GM23338 (cell line): ENCODE measurements around the gene VWA7. TPM values are rescaled to one million over a fixed set of nuclear protein-coding genes. Genes with fewer than 3 reads are reported as not detected.

Experiments
- ATAC-seq: fragments of 200-7000 bp; cut with Tn5 transposase; 3 replicates; pipeline ENCODE4 v1.9.1; 2020
- DNase-seq: peaks from one replicate; pipeline ENCODE4 v3.0.0-alpha.2; 2015; ENCODE audit warnings: low spot score
- H2AFZ ChIP-seq: fragments of 200-600 bp; sonication (generic); 2 replicates; pipeline ENCODE4 v1.8.0; 2016; ENCODE audit warnings: antibody characterized with exemption, mild to moderate bottlenecking, moderate library complexity
- H3F3A ChIP-seq: fragments of 200-600 bp; sonication (generic); replicated peaks from 2 replicates; pipeline ENCODE4 v1.8.0; 2017; ENCODE audit warnings: antibody characterized with exemption, mixed run types, low read depth
- H3K27ac ChIP-seq: fragments of 200-600 bp; sonication (generic); 2 replicates; pipeline ENCODE4 v1.6.1; 2016; ENCODE audit warnings: low read depth
- H3K27me3 ChIP-seq: fragments of 200-600 bp; sonication (generic); 2 replicates; pipeline ENCODE4 v1.8.0; 2016; ENCODE audit warnings: mild to moderate bottlenecking, mixed run types, moderate library complexity; ENCODE audit not compliant: insufficient read depth
- H3K36me3 ChIP-seq: fragments of 200-600 bp; sonication (generic); 2 replicates; pipeline ENCODE4 v1.8.0; 2016; ENCODE audit warnings: mild to moderate bottlenecking; ENCODE audit not compliant: insufficient read depth
- H3K4me1 ChIP-seq: fragments of 200-600 bp; sonication (generic); 2 replicates; pipeline ENCODE4 v1.8.0; 2016; ENCODE audit warnings: mild to moderate bottlenecking, moderate library complexity; ENCODE audit not compliant: insufficient read depth
- H3K4me2 ChIP-seq: fragments of 200-600 bp; sonication (generic); 2 replicates; pipeline ENCODE4 v1.7.1; 2017; ENCODE audit warnings: mixed run types
- H3K4me3 ChIP-seq: fragments of 200-600 bp; sonication (generic); 2 replicates; pipeline ENCODE4 v1.6.1; 2016; ENCODE audit warnings: mixed run types
- H3K79me2 ChIP-seq: fragments of 200-600 bp; sonication (generic); replicated peaks from 2 replicates; pipeline ENCODE4 v1.8.0; 2017; ENCODE audit warnings: mild to moderate bottlenecking; ENCODE audit not compliant: insufficient read depth
- H3K9me2 ChIP-seq: fragments of 200-600 bp; sonication (generic); 2 replicates; pipeline ENCODE4 v1.8.0; 2017; ENCODE audit not compliant: insufficient read depth
- H4K20me1 ChIP-seq: fragments of 200-600 bp; sonication (generic); replicated peaks from 2 replicates; pipeline ENCODE4 v1.8.0; 2017; ENCODE audit warnings: mild to moderate bottlenecking; ENCODE audit not compliant: insufficient read depth
- H3K27ac Mint-ChIP-seq: 2 replicates; pipeline ENCODE4 v1.8.0; 2020; ENCODE audit warnings: inconsistent platforms, mild to moderate bottlenecking, moderate library complexity, mixed read lengths
- H3K27me3 Mint-ChIP-seq: 3 replicates; pipeline ENCODE4 v1.8.0; 2022; ENCODE audit warnings: low read depth, mild to moderate bottlenecking, moderate library complexity, mixed read lengths, inconsistent platforms; ENCODE audit not compliant: insufficient read depth, poor library complexity
- H3K36me3 Mint-ChIP-seq: 3 replicates; pipeline ENCODE4 v1.8.0; 2021; ENCODE audit warnings: low read depth, mild to moderate bottlenecking, inconsistent platforms, moderate library complexity, mixed read lengths
- H3K4me1 Mint-ChIP-seq: 3 replicates; pipeline ENCODE4 v1.8.0; 2020; ENCODE audit warnings: mild to moderate bottlenecking, inconsistent platforms, mixed read lengths
- H3K4me3 Mint-ChIP-seq: 3 replicates; pipeline ENCODE4 v1.8.0; 2021; ENCODE audit warnings: moderate library complexity, mild to moderate bottlenecking, inconsistent platforms, mixed read lengths
- H3K9me3 Mint-ChIP-seq: 3 replicates; pipeline ENCODE4 v1.8.0; 2020; ENCODE audit warnings: moderate library complexity, mild to moderate bottlenecking, inconsistent platforms, mixed read lengths
- CREB1 ChIP-seq: fragments of 250-450 bp; sonication (Bioruptor Pico); IDR thresholded peaks from 2 replicates; pipeline ENCODE4 v1.5.0; 2020; ENCODE audit warnings: low read depth, mild to moderate bottlenecking, moderate library complexity
- CTCF ChIP-seq, 2 experiments: fragments of 200-600 bp in 1 of 2; sonication (generic) in 1 of 2; conservative IDR thresholded peaks; 2 replicates each; pipeline versions ENCODE4 v1.5.1 to v1.6.1; 2016 to 2017; ENCODE audit warnings: antibody characterized with exemption in 2 of 2, low read depth in 2 of 2, mild to moderate bottlenecking in 2 of 2, moderate library complexity in 1 of 2
- ETS1 ChIP-seq: IDR thresholded peaks from 2 replicates; pipeline ENCODE4 v1.6.1; 2016; ENCODE audit warnings: antibody characterized with exemption
- EZH2 ChIP-seq: fragments of 200-600 bp; sonication (generic); IDR thresholded peaks from one replicate; pipeline ENCODE4 v1.8.0; 2017; ENCODE audit warnings: antibody characterized with exemption, mild to moderate bottlenecking, low read depth; ENCODE audit not compliant: unreplicated experiment
- EZH2phosphoT487 ChIP-seq: fragments of 200-600 bp; sonication (generic); IDR thresholded peaks from one replicate; pipeline ENCODE4 v1.8.1; 2018; ENCODE audit warnings: antibody characterized with exemption; ENCODE audit not compliant: unreplicated experiment
- JUNB ChIP-seq: IDR thresholded peaks from one replicate; pipeline ENCODE4 v1.6.1; 2016; ENCODE audit warnings: antibody characterized with exemption; ENCODE audit not compliant: unreplicated experiment
- POLR2AphosphoS5 ChIP-seq: IDR thresholded peaks from 2 replicates; pipeline ENCODE4 v1.6.1; 2016; ENCODE audit warnings: antibody characterized with exemption, low read depth
- STAT1 ChIP-seq: IDR thresholded peaks from one replicate; pipeline ENCODE4 v1.6.1; 2016; ENCODE audit warnings: antibody characterized with exemption; ENCODE audit not compliant: unreplicated experiment
- ZNF114 ChIP-seq: fragments of 250-450 bp; sonication (Bioruptor Pico); IDR thresholded peaks from 2 replicates; pipeline ENCODE4 v1.5.0; 2020; ENCODE audit warnings: mild to moderate bottlenecking, moderate library complexity
- ZNF331 ChIP-seq: fragments of 250-450 bp; sonication (Bioruptor Pico); IDR thresholded peaks from 2 replicates; pipeline ENCODE4 v1.5.0; 2020; ENCODE audit warnings: low read depth, mild to moderate bottlenecking, moderate library complexity
- polyA plus RNA-seq: library from polyadenylated mRNA; unstranded; fragments of >200 nt; fragmentation: Nextera tagmentation; extraction: Ambion mirVana; gene quantifications from 2 replicates; pipeline ENCODE4 v1.2.1, GENCODE V29; 2016
- total RNA-seq: library from RNA; depleted of rRNA; stranded (reverse); fragments of >200 nt; shearing (Covaris generic); gene quantifications from 2 replicates; pipeline ENCODE4 v1.2.3, GENCODE V29; 2014
- TF ChIP-seq, protein P1 (sequence below): IDR thresholded peaks from one replicate; pipeline ENCODE4 v1.6.1; 2018; ENCODE audit warnings: antibody characterized with exemption; ENCODE audit not compliant: unreplicated experiment

VWA7 gene
- total and polyA plus RNA-seq, 2 experiments from 2014 or later, result 0.07 to 0.36 TPM

- Mint-ChIP-seq H3K4me1 (peaks cover 19% of the 10 kb centered on the region), H3K4me3 (peak overlapping the region; percentile 89), H3K9me3 (peaks cover 10% of the 10 kb centered on the region; the same call in 2 of the 3 replicates), H3K36me3 (peaks cover 9% of the 10 kb centered on the region; the same call in 2 of the 3 replicates), H3K27me3 (peaks cover 29% of the 10 kb centered on the region), H3K27ac (peak overlapping the region; percentile 99)
- Histone ChIP-seq H4K20me1 (peaks cover 9% of the 10 kb centered on the region; the same call in 1 of the 2 replicates), H3K4me1 (peaks cover 25% of the 10 kb centered on the region), H3K36me3 (no peaks in the 10 kb centered on the region), H2AFZ (no peak overlapping the region; the same call in 1 of the 2 replicates), H3K4me3 (peak overlapping the region; percentile 63), H3K27me3 (no peaks in the 10 kb centered on the region), H3K4me2 (peak overlapping the region; percentile 86), H3F3A (0 out of 2 replicates have a peak, but pooled peaks cover 6% of the 10 kb centered on the region), H3K9me2 (no peaks in the 10 kb centered on the region), H3K79me2 (peaks cover 17% of the 10 kb centered on the region), H3K27ac (peak overlapping the region; percentile 95)
- peak; percentile 99 for DNase-seq
- ATAC-seq, result peak; percentile 77
- TF ChIP-seq POLR2AphosphoS5 (peak; percentile 44), ETS1 (no peak)
These were observed 37.5 kb upstream of the VWA7 start for GRCh38 chr6:31814677-31815024.

DNA sequence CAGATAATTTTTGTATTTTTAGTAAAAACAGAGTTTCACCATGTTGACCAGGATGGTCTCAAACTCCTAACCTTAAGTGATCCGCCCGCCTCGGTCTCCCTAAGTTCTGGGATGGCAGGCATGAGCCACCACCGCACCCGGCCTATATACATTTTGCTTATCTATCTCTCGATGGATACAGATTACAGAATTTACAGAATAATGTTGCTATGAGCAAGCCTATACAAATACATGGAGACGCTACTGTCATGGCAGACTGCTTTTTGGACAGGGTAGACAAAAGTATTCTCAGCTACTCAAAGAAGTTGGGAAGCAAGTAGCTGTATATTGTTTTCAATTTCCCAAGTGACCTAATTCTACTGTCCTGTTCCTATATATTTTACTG is 36.3 kb upstream of the VWA7 start:
- peak overlapping the region; percentile 89 for H3K4me3 Mint-ChIP-seq
- H3K27me3 Mint-ChIP-seq, result peaks cover 31% of the 10 kb centered on the region
- DNase-seq (no peak), ATAC-seq (no peak)
- H3K4me3 ChIP-seq, result peak overlapping the region; percentile 51
- H3K27ac ChIP-seq, result peak overlapping the region; percentile 91; the same call in 1 of the 2 replicates
- H3K79me2 ChIP-seq, result peaks cover 11% of the 10 kb centered on the region
- H3K9me2 ChIP-seq, result no peaks in the 10 kb centered on the region
- 0 out of 2 replicates have a peak, but pooled peaks cover 6% of the 10 kb centered on the region for H3F3A ChIP-seq
- H2AFZ ChIP-seq, result peak overlapping the region; percentile 95
- H3K36me3 Mint-ChIP-seq, result peaks cover 9% of the 10 kb centered on the region; the same call in 2 of the 3 replicates
- H3K27ac Mint-ChIP-seq, result no peak overlapping the region
- peaks cover 10% of the 10 kb centered on the region; the same call in 2 of the 3 replicates for H3K9me3 Mint-ChIP-seq
- no peaks in the 10 kb centered on the region for H3K27me3 ChIP-seq
- no peaks in the 10 kb centered on the region for H3K36me3 ChIP-seq
- H3K4me2 ChIP-seq, result peak overlapping the region; percentile 76
- peaks cover 16% of the 10 kb centered on the region for H3K4me1 Mint-ChIP-seq
- peaks cover 8% of the 10 kb centered on the region; the same call in 1 of the 2 replicates for H4K20me1 ChIP-seq
- H3K4me1 ChIP-seq, result peaks cover 18% of the 10 kb centered on the region
- TF ChIP-seq ZNF331 (CRISPR knock-in tag) (no peak), ETS1 (no peak), CREB1 (no peak), JUNB (no peak), STAT1 (no peak), ZNF114 (no peak), EZH2phosphoT487 (no peak), POLR2AphosphoS5 (no peak), CTCF (conservative IDR thresholded peaks at IDR 0.05; ENCODE audit: low read depth in 2 of 2) (no peak), EZH2 (no peak)
- TF ChIP-seq, protein P1, sequence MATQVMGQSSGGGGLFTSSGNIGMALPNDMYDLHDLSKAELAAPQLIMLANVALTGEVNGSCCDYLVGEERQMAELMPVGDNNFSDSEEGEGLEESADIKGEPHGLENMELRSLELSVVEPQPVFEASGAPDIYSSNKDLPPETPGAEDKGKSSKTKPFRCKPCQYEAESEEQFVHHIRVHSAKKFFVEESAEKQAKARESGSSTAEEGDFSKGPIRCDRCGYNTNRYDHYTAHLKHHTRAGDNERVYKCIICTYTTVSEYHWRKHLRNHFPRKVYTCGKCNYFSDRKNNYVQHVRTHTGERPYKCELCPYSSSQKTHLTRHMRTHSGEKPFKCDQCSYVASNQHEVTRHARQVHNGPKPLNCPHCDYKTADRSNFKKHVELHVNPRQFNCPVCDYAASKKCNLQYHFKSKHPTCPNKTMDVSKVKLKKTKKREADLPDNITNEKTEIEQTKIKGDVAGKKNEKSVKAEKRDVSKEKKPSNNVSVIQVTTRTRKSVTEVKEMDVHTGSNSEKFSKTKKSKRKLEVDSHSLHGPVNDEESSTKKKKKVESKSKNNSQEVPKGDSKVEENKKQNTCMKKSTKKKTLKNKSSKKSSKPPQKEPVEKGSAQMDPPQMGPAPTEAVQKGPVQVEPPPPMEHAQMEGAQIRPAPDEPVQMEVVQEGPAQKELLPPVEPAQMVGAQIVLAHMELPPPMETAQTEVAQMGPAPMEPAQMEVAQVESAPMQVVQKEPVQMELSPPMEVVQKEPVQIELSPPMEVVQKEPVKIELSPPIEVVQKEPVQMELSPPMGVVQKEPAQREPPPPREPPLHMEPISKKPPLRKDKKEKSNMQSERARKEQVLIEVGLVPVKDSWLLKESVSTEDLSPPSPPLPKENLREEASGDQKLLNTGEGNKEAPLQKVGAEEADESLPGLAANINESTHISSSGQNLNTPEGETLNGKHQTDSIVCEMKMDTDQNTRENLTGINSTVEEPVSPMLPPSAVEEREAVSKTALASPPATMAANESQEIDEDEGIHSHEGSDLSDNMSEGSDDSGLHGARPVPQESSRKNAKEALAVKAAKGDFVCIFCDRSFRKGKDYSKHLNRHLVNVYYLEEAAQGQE, result no peak
